ENCODE measurements around the gene ANO3. TPM values are rescaled to one million over a fixed set of nuclear protein-coding genes. Genes with fewer than 3 reads are reported as not detected.

The ANO3 gene
- total and polyA plus RNA-seq, 2 experiments from 2014 or later: not detected

DNA sequence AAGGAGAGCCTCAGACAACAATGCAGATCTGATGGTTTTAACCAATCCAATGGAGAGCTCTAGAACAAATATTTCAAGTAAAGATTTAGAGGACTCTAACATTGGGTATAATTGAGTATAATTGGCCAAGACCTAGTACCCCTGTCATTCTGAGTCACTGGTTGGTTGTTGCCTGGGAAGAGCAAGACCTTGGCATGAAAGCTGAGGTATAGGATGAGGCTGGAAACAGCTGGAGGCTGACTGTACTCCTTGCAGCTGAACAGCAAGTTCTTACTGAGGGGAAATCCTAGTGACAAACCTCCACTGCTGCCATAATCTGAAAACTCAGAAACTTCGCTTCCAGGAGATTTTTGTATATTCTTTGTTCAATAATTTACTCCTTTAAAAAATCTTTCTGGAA is 294.4 kb downstream of the ANO3 start (continued):
- TF ChIP-seq, protein P1, sequence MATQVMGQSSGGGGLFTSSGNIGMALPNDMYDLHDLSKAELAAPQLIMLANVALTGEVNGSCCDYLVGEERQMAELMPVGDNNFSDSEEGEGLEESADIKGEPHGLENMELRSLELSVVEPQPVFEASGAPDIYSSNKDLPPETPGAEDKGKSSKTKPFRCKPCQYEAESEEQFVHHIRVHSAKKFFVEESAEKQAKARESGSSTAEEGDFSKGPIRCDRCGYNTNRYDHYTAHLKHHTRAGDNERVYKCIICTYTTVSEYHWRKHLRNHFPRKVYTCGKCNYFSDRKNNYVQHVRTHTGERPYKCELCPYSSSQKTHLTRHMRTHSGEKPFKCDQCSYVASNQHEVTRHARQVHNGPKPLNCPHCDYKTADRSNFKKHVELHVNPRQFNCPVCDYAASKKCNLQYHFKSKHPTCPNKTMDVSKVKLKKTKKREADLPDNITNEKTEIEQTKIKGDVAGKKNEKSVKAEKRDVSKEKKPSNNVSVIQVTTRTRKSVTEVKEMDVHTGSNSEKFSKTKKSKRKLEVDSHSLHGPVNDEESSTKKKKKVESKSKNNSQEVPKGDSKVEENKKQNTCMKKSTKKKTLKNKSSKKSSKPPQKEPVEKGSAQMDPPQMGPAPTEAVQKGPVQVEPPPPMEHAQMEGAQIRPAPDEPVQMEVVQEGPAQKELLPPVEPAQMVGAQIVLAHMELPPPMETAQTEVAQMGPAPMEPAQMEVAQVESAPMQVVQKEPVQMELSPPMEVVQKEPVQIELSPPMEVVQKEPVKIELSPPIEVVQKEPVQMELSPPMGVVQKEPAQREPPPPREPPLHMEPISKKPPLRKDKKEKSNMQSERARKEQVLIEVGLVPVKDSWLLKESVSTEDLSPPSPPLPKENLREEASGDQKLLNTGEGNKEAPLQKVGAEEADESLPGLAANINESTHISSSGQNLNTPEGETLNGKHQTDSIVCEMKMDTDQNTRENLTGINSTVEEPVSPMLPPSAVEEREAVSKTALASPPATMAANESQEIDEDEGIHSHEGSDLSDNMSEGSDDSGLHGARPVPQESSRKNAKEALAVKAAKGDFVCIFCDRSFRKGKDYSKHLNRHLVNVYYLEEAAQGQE (IDR thresholded peaks at IDR 0.05; ENCODE audit: unreplicated experiment): no peak
- TF ChIP-seq ETS1 (IDR thresholded peaks at IDR 0.05): no peak

- Histone ChIP-seq H3K4me2 (no peak overlapping the region), H2AFZ (no peak overlapping the region), H3K27me3 (ENCODE audit: insufficient read depth) (no peaks in the 10 kb centered on the region), H3K36me3 (ENCODE audit: insufficient read depth) (no peaks in the 10 kb centered on the region), H3K4me1 (ENCODE audit: insufficient read depth) (no peaks in the 10 kb centered on the region), H3K79me2 (replicated peaks; ENCODE audit: insufficient read depth) (no peaks in the 10 kb centered on the region), H3K4me3 (no peak overlapping the region), H3F3A (replicated peaks; ENCODE audit: low read depth) (no peaks in the 10 kb centered on the region), H3K9me2 (ENCODE audit: insufficient read depth) (no peaks in the 10 kb centered on the region), H4K20me1 (replicated peaks; ENCODE audit: insufficient read depth) (no peaks in the 10 kb centered on the region), H3K27ac (ENCODE audit: low read depth) (no peak overlapping the region)
- no peaks in the 10 kb centered on the region for H3K4me1 Mint-ChIP-seq
- no peak overlapping the region for H3K27ac Mint-ChIP-seq
- H3K4me3 Mint-ChIP-seq: no peak overlapping the region
- H3K9me3 Mint-ChIP-seq: no peaks in the 10 kb centered on the region
- ATAC-seq: no peak
- H3K27me3 Mint-ChIP-seq (ENCODE audit: insufficient read depth, low read depth, poor library complexity): no peaks in the 10 kb centered on the region
- DNase-seq (ENCODE audit: low spot score): no peak
- H3K36me3 Mint-ChIP-seq (ENCODE audit: low read depth): no peaks in the 10 kb centered on the region
- TF ChIP-seq ETS1 (IDR thresholded peaks at IDR 0.05): no peak
- no peak for TF ChIP-seq EZH2 (IDR thresholded peaks at IDR 0.05; ENCODE audit: low read depth, unreplicated experiment)
- no peak for TF ChIP-seq STAT1 (IDR thresholded peaks at IDR 0.05; ENCODE audit: unreplicated experiment)
- TF ChIP-seq ZNF114 (CRISPR knock-in tag; IDR thresholded peaks at IDR 0.05): no peak
- TF ChIP-seq, protein P1 (IDR thresholded peaks at IDR 0.05; ENCODE audit: unreplicated experiment): no peak
- no peak for TF ChIP-seq ZNF462 (CRISPR knock-in tag; IDR thresholded peaks at IDR 0.05)
- no peak for TF ChIP-seq POLR2AphosphoS5 (IDR thresholded peaks at IDR 0.05; ENCODE audit: low read depth)
- TF ChIP-seq ZNF331 (CRISPR knock-in tag; IDR thresholded peaks at IDR 0.05; ENCODE audit: low read depth): no peak
- no peak for TF ChIP-seq CREB1 (CRISPR knock-in tag; IDR thresholded peaks at IDR 0.05; ENCODE audit: low read depth)
These were observed 300.8 kb downstream of the ANO3 start for GRCh38 chr11:26632691-26633159.

Measured in GM23338 (cell line).